ENCODE data around the gene CDC42EP2.

CDC42EP2 gene

DNA sequence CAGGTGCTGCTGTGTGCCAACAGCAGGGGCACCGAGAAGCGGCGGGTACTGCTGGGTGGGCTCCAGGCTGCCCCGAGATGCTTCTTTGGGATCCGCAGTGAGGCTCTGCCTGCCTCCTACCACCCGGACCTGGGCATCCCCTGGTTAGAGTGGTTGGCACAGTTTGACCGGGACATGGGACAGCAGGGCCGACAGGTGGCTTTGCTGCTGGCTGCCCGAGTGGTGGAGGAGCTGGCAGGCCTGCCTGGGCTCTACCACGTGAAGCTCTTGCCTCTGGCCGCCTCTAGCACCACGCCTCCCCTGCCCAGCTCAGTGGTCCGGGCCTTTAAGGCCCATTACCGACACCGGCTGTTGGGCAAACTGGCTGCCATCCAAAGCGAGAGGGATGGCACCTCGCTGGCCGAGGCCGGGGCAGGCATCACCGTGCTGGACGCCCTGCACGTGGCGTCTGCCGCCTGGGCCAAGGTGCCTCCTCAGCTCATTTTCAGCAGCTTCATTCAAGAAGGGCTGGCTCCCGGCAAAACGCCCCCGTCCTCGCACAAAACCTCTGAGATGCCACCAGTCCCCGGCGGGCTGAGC lies 41.8 kb downstream of the CDC42EP2 start:
- peak; percentile 90 for DNase-seq (ENCODE audit: low spot score)

DNA sequence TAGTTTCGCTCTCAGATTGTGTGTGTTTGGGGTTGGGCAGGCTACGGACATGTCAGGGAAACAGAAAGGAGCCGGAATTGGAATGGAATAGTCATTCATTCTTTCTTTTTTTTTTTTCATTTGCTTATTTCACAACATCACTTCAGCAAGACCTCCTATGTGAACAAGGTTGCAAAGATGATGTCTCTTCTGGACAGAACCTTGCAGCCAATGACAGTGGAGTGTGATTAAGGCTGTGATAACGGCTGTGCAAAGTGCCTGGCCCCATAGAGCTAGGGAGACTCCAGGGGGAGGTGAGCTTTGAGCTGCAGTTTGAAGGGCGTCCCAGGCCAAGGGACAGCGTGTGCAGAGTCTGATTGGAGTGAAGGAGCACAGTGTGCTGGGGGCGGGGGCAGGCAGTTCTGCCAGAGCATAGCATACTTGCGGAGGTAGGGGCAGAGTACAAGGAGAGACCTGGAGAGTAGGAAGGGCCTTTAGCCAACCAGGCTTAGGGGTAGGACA lies 43.2 kb downstream of the CDC42EP2 start:
- DNase-seq (ENCODE audit: low spot score), result no peak

DNA sequence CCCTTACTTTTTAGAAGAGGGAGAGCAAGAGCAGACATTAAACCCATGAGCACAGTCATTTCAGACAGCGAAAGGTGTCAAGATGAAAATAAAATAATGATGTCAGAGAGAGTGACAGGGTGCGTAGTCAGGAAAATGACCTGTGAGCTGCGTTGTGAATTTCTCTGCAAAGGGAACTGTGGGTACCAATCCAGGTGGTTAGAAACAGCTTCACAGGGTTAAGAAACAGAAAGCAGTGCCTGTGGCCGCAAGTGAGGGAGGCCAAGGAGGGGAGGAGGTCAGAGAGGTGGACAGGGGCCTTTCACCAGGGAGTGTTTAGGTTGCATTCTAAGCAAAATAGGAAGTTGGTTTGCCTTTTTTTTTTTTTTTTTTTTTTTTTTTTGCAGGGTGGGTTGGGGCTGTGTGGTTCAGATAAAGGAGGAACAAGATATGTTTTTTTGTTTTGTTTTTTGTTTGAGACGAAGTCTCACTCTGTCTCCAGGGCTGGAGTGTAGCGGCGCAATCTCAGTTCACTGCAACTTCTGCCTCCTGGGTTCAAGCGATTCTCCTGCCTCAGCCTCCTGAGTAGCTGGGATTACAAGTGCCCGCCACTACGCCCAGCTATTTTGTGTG lies 47.8 kb downstream of the CDC42EP2 start:
- no peak for DNase-seq (ENCODE audit: low spot score)

DNA sequence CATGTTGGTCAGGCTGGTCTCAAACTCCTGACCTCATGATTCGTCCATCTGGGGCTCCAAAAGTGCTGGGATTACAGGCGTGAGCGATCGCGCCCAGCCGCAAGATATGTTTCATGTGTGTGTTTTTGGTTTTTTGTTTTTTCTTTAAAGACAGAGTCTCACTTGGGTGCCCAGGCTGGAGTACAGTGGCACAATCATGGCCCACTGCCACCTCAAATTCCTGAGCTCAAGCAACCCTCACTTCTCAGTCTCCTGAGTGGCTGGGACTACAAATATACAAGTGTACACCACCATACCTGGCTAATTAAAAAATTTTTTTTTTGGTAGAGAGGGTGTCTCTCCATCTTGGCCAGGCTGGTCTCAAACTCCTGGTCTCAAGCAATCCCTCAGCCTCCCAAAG lies 48.3 kb downstream of the CDC42EP2 start:
- no peak for DNase-seq (ENCODE audit: low spot score)

DNA sequence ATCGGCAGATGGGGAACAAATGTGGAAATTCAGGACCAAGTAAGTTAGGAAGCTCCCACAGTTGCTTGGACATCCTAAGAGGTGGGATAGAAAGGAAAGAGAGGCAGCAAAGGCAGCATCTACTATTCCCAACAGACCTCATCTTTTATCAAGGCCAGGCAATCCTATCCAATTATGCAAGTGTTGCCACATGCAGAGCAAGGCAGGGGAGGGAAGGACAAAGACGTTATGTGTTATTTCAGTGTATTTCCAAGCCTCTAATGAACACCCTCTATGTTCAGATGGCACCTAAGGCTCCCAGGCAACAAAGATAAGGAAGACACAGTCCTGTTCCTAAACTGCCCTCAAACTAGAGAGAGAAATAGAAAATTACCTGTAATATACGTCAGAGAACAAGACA lies 49.1 kb downstream of the CDC42EP2 start:
- DNase-seq (ENCODE audit: low spot score), result no peak

DNA sequence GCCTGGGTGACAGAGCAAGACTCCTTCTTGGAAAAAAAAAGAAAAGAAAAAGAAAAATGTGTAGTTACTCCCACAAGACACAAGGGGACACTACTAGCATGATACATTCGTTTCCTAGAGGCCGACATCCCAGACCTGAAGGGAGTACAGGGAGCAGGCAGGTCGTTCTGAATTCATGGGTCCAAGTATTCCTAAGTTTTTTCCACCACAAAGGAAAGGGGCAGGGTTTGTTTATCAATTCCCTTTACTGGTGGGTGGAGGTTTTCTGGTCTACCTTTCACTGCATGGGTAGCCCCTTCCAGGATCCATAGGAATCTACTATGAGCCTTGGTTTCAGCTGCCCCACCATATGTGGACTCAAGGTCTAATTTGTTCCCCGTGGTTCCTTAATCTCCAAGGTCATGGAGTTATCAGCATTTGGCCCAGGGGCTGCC lies 51.7 kb downstream of the CDC42EP2 start:
- DNase-seq (ENCODE audit: low spot score), result peak; percentile 91

DNA sequence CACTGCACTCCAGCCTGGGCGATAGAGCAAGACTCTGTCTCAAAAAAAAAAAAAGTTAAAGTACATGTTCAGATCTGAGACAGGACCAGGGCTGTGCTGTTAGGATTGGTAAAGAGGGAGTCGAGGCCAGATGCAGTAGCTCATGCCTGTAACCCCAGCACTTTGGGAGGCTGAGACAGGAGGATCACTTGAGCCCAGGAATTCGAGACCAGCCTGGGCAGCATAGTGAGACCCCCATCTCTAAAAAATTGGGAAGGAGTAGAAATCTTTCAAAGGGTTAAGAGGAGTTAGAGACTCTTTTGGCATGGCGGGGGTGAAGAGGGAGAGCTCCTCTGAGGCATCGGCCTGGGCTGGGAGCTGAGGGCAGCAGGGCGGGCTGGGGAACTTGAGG lies 56.0 kb downstream of the CDC42EP2 start:
- no peak for DNase-seq (ENCODE audit: low spot score)

All from cerebellar cortex (tissue), 1 donor.